Loucy (cell line): Measurements from ENCODE around the gene PARD3B.

Experiments
- EZH2phosphoT487 ChIP-seq: fragments of 200-600 bp; IDR thresholded peaks from 2 replicates; pipeline ENCODE4 v1.6.1; 2018; ENCODE audit warnings: antibody characterized with exemption, mild to moderate bottlenecking, moderate library complexity, borderline replicate concordance
- TF ChIP-seq, protein P1 (sequence below): fragments of 200-600 bp; sonication (generic); conservative IDR thresholded peaks from 2 replicates; pipeline ENCODE4 v1.5.1; 2014; ENCODE audit warnings: mild to moderate bottlenecking, antibody characterized with exemption, low read length

DNA sequence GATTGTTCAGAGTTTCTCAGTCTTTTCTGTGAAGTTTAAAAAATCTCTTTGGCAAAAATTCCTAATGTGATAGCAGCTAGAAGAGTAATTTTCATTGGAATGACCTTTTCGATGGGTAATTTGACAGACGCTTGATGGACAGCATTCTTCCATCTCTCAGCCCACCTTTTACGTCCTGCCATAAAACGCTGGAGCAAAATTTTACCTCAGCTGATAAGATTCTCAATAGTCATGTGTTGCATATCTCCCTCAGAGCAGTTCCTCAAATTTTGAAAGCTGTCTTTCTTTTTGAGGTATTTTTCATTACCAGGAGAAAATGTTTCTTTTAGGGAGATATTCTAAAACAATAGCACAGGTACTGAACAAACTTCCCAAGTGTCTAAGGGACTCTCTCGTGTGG, 441.4 kb downstream of the PARD3B start:
- TF ChIP-seq, protein P1, sequence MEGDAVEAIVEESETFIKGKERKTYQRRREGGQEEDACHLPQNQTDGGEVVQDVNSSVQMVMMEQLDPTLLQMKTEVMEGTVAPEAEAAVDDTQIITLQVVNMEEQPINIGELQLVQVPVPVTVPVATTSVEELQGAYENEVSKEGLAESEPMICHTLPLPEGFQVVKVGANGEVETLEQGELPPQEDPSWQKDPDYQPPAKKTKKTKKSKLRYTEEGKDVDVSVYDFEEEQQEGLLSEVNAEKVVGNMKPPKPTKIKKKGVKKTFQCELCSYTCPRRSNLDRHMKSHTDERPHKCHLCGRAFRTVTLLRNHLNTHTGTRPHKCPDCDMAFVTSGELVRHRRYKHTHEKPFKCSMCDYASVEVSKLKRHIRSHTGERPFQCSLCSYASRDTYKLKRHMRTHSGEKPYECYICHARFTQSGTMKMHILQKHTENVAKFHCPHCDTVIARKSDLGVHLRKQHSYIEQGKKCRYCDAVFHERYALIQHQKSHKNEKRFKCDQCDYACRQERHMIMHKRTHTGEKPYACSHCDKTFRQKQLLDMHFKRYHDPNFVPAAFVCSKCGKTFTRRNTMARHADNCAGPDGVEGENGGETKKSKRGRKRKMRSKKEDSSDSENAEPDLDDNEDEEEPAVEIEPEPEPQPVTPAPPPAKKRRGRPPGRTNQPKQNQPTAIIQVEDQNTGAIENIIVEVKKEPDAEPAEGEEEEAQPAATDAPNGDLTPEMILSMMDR: no peak
- TF ChIP-seq EZH2phosphoT487: no peak
